Esophagus muscularis mucosa (tissue), 4 donors: ENCODE results near the gene SLCO2B1. TPM values are rescaled to one million over a fixed set of nuclear protein-coding genes. Genes with fewer than 3 reads are reported as not detected.

Experiments
- DNase-seq: peaks from one replicate; pipeline ENCODE4 v3.0.0-alpha.2; 2017; ENCODE audit errors: extremely low spot score
- H3K27ac ChIP-seq, 4 donors: fragments of 200-600 bp; sonication (generic); replicated peaks in 1 of 4; 1 replicate in 3 of 4; 2 replicates in 1 of 4; pipeline ENCODE4 v1.5.1; 2016 to 2019; ENCODE audit warnings: mild to moderate bottlenecking in 1 of 4
- H3K27me3 ChIP-seq, 4 donors: fragments of 200-600 bp; sonication (generic); one replicate each; pipeline versions ENCODE4 v1.5.1 to v1.6.0; 2016 to 2019
- H3K36me3 ChIP-seq, 4 donors: fragments of 200-600 bp; sonication (generic); one replicate each; pipeline ENCODE4 v1.5.1; 2016 to 2019
- H3K4me1 ChIP-seq, 4 donors: fragments of 200-600 bp; sonication (generic); one replicate each; pipeline ENCODE4 v1.5.1; 2016 to 2019
- H3K4me3 ChIP-seq, 4 donors: fragments of 200-600 bp; sonication (generic); 1 replicate in 2 of 4; 2 replicates in 2 of 4; pipeline ENCODE4 v1.5.1; 2016 to 2019; ENCODE audit warnings: mild to moderate bottlenecking in 4 of 4, moderate library complexity in 1 of 4
- H3K9me3 ChIP-seq, 4 donors: fragments of 200-600 bp; sonication (generic); 1 replicate in 3 of 4; 2 replicates in 1 of 4; pipeline ENCODE4 v1.5.1; 2016 to 2019
- EP300 ChIP-seq: sonication (generic); formaldehyde crosslinking; IDR thresholded peaks from one replicate; pipeline ENCODE4 v1.6.1; 2017; ENCODE audit warnings: antibody characterized with exemption
- POLR2A ChIP-seq: fragments of 450-650 bp; IDR thresholded peaks from one replicate; pipeline ENCODE4 v1.6.1; 2017; ENCODE audit warnings: antibody characterized with exemption, moderate library complexity, mild to moderate bottlenecking, low read depth
- POLR2AphosphoS5 ChIP-seq, 2 donors: sonication (generic); formaldehyde crosslinking; IDR thresholded peaks; one replicate each; pipeline ENCODE4 v1.6.1; 2017; ENCODE audit warnings: antibody characterized with exemption in 2 of 2
- WGBS: methylation state at CpG from one replicate; pipeline ENCODE4 v1.1.5; 2018; 5-methylcytosine and 5-hydroxymethylcytosine counted together
- intact Hi-C: fragments of 100-400 bp; cut with DNase I; formaldehyde crosslinking; loops from one replicate; pipeline ENCODE4 v1.15.1; 2023
- total RNA-seq, 4 donors: library from RNA; depleted of rRNA; stranded (reverse); fragments of >200 nt; gene quantifications; one replicate each; pipeline versions ENCODE4 v1.1.0 to v1.2.1, GENCODE V29; 2016
- TF ChIP-seq, protein P1 (sequence below), 3 experiments: fragments of 200-600 bp in 2 of 3; fragments of 450-650 bp in 1 of 3; sonication (generic) in 2 of 3; IDR thresholded peaks; one replicate each; pipeline ENCODE4 v1.5.1; 2017 to 2019; ENCODE audit warnings: antibody characterized with exemption in 3 of 3, mild to moderate bottlenecking in 2 of 3, moderate library complexity in 1 of 3

SLCO2B1 gene
- total RNA-seq, 4 donors from 2014 or later = 30.5 to 61.1 (median 33.0) TPM

DNA sequence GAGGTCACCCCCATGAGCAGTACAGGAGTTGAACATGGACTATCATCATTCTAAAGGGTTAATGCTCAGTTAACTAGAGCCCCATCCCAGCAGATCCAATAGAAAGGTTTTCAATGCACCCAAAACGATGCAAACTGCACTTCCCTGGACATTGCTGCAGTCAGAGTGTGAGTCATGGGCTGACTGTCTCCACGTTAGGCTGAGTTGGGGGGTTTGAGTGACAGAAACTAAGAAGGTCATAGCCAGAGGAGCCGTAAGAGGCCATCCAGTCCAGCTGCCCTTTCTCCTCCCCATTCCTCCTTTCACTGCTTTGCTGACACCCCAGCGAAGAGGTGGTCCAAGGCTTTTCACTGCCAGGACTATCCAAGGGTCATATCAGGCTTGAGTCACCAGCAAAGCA is 43.7 kb upstream of the SLCO2B1 start:
- no peak for DNase-seq
- H3K9me3 ChIP-seq = peaks cover 0 to 4% (median 0%) of the 10 kb centered on the region in 4 donors
- intact Hi-C loops = no loop called here
- no peak overlapping the region for H3K4me3 ChIP-seq
- no peaks in the 10 kb centered on the region for H3K4me1 ChIP-seq
- peaks cover 0 to 9% (median under 1%) of the 10 kb centered on the region in 4 donors for H3K27me3 ChIP-seq
- no peaks in the 10 kb centered on the region for H3K36me3 ChIP-seq
- no peak for TF ChIP-seq EP300
- TF ChIP-seq POLR2AphosphoS5 (IDR thresholded peaks at IDR 0.05) = no peak
- TF ChIP-seq POLR2A = no peak
- TF ChIP-seq, protein P1, sequence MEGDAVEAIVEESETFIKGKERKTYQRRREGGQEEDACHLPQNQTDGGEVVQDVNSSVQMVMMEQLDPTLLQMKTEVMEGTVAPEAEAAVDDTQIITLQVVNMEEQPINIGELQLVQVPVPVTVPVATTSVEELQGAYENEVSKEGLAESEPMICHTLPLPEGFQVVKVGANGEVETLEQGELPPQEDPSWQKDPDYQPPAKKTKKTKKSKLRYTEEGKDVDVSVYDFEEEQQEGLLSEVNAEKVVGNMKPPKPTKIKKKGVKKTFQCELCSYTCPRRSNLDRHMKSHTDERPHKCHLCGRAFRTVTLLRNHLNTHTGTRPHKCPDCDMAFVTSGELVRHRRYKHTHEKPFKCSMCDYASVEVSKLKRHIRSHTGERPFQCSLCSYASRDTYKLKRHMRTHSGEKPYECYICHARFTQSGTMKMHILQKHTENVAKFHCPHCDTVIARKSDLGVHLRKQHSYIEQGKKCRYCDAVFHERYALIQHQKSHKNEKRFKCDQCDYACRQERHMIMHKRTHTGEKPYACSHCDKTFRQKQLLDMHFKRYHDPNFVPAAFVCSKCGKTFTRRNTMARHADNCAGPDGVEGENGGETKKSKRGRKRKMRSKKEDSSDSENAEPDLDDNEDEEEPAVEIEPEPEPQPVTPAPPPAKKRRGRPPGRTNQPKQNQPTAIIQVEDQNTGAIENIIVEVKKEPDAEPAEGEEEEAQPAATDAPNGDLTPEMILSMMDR (IDR thresholded peaks at IDR 0.05) = no peak
- 60% methylated on average over 4 of the region's 4 CpGs for WGBS
- no peak overlapping the region for H3K27ac ChIP-seq

DNA sequence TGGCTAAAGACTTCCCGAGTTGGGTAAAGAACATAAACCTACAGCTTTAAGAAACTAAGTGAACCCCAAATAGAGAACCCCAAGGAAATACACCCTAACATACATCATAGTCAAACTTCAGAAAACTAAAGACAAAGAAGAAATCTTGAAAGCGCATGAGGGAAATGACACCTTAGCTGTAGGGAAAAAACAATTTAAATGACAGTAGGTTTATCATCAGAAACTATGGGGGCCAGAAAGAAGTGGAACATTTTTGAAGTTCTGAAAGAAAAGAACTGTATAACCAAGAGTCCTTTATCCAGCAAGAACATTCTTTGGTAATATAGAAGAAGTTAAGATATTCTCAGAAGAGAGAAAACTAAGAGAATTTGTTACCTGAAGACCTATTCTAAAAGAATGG is 38.7 kb upstream of the SLCO2B1 start:
- Histone ChIP-seq H3K9me3 (peaks cover 0 to 13% (median 9%) of the 10 kb centered on the region in 4 donors), H3K4me1 (no peaks in the 10 kb centered on the region), H3K36me3 (no peaks in the 10 kb centered on the region), H3K27me3 (no peaks in the 10 kb centered on the region), H3K27ac (no peak overlapping the region), H3K4me3 (no peak overlapping the region)
- intact Hi-C loops = no loop called here
- 87% methylated on average over 2 of the region's 2 CpGs for WGBS
- TF ChIP-seq EP300 = no peak
- TF ChIP-seq, protein P1 (IDR thresholded peaks at IDR 0.05) = no peak
- TF ChIP-seq POLR2AphosphoS5 (IDR thresholded peaks at IDR 0.05) = no peak
- no peak for TF ChIP-seq POLR2A
- DNase-seq = no peak

DNA sequence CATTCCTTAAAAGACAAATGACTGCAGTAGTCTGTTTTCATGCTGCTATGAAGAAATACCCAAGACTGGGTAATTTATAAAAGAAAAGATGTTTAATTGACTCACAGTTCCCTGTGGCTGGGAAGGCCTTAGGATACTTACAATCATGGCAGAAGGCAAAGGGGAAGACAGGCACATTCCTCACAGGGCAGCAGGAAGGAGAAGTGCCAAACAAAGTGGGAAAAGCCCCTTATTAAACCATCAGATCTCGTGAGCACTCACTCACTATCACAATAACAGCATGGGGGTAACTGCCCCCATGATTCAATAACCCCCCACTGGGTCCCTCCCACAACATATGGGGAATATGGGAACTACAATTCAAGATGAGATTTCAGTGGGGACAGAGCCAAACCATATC is 37.9 kb upstream of the SLCO2B1 start:
- Histone ChIP-seq H3K27me3 (no peaks in the 10 kb centered on the region), H3K27ac (no peak overlapping the region), H3K36me3 (no peaks in the 10 kb centered on the region), H3K4me3 (no peak overlapping the region), H3K4me1 (no peaks in the 10 kb centered on the region), H3K9me3 (peaks cover 0 to 13% (median 9%) of the 10 kb centered on the region in 4 donors)
- intact Hi-C loops = no loop called here
- TF ChIP-seq EP300 (no peak), POLR2AphosphoS5 (IDR thresholded peaks at IDR 0.05) (no peak), POLR2A (no peak)
- TF ChIP-seq, protein P1 (IDR thresholded peaks at IDR 0.05) = no peak
- 27% methylated on average over 1 of the region's 1 CpG for WGBS
- no peak for DNase-seq

DNA sequence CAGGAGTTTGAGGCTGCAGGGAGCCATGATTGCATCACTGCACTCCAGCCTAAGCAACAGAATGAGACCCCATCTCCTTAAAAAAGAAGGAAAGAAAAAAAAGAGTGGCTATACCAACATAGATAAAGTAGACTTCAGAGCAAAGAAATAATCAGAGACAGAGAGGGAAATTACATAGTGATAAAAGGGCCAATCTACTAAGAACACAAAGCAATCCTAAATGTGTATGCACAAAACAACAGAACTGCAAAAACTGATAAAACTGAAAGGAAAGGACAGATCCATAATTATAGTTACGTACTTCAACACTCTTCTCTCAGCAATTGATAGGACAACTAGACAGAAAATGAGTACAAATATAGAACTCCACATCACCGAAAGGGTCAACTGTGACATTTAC is 36.4 kb upstream of the SLCO2B1 start:
- peaks cover 0 to 20% (median 10%) of the 10 kb centered on the region in 4 donors for H3K9me3 ChIP-seq
- H3K4me1 ChIP-seq = no peaks in the 10 kb centered on the region
- 94% methylated on average over 2 of the region's 2 CpGs for WGBS
- TF ChIP-seq POLR2AphosphoS5 (IDR thresholded peaks at IDR 0.05) = no peak
- TF ChIP-seq POLR2A = no peak
- no peak for TF ChIP-seq EP300
- TF ChIP-seq, protein P1 (IDR thresholded peaks at IDR 0.05) = no peak
- H3K27ac ChIP-seq = no peak overlapping the region
- peaks cover 0 to 6% (median 0%) of the 10 kb centered on the region in 4 donors for H3K27me3 ChIP-seq
- no peaks in the 10 kb centered on the region for H3K36me3 ChIP-seq
- H3K4me3 ChIP-seq = no peak overlapping the region
- DNase-seq = no peak
- intact Hi-C loops = no loop called here

DNA sequence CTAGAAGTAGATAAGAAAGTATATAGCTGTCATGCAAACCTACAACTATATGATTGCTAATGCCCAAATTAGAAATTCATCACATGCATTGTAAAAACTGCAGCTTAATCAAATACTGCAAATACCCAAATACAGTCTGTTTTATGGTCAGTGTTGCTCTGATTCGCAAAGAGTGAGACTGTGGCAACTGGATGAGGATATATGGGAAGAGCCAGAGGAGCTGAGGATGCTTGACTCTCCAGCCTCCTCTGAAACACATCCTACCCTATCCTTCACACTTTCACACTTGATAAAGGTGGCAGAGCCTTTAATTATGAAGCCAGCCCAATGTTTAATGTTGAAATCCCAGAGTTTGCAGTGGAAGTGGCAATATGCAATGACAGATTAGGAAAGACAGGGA is 32.3 kb upstream of the SLCO2B1 start:
- 64% methylated on average over 1 of the region's 1 CpG for WGBS
- peaks cover 0 to 10% (median 0%) of the 10 kb centered on the region in 4 donors for H3K27me3 ChIP-seq
- no peak overlapping the region for H3K4me3 ChIP-seq
- no peak overlapping the region for H3K27ac ChIP-seq
- intact Hi-C loops = no loop called here
- no peaks in the 10 kb centered on the region for H3K36me3 ChIP-seq
- no peak for DNase-seq
- H3K4me1 ChIP-seq = no peaks in the 10 kb centered on the region
- peaks cover 0 to 20% (median 10%) of the 10 kb centered on the region in 4 donors for H3K9me3 ChIP-seq
- TF ChIP-seq POLR2AphosphoS5 (IDR thresholded peaks at IDR 0.05) (no peak), POLR2A (no peak), EP300 (no peak)
- TF ChIP-seq, protein P1 (IDR thresholded peaks at IDR 0.05) = no peak
